K562 (cell line): ENCODE data around the gene TSPAN14. TPM values are rescaled to one million over a fixed set of nuclear protein-coding genes. Genes with fewer than 3 reads are reported as not detected.
A peak's percentile ranks its signal among the peaks of the same experiment; 100 is the strongest.

ENCODE experiments used
- ATAC-seq: fragments of 200-7000 bp; cut with Tn5 transposase; 3 replicates; pipeline ENCODE4 v1.9.1; 2020; ENCODE audit warnings: moderate library complexity
- BruUV-seq: library from RNA; stranded (reverse); fragments of 400-500 nt; replicated peaks from 2 replicates; lab custom pipeline; 2021; lab: Mats Ljungman, UMichigan
- CTCF ChIA-PET: fragments of 300-600 bp; formaldehyde crosslinking; extraction: SDS; loops from one replicate; lab custom pipeline; 2021; ENCODE audit warnings: low intra/inter-chr PET ratio; lab: Yijun Ruan, JAX
- POLR2A ChIA-PET: fragments of 300-600, 350-650 bp; sonication (Branson Sonifier 250); formaldehyde crosslinking; extraction: SDS; loops from one replicate; lab custom pipeline; 2021; ENCODE audit warnings: antibody characterized with exemption, inconsistent platforms; lab: Yijun Ruan, JAX
- DNase-seq, 4 experiments: peaks; one replicate each; pipeline versions ENCODE4 v3.0.0 to v3.0.0-alpha.2; 2011 to 2018; ENCODE audit warnings: low spot score in 3 of 4, mixed read lengths in 3 of 4; ENCODE audit errors: extremely low read depth in 1 of 4
- FAIRE-seq: peaks from 2 replicates; lab custom pipeline; 2011; peaks lifted over from hg19 to GRCh38; lab: Jason Lieb, UNC
- H2AFZ ChIP-seq: 2 replicates; pipeline ENCODE4 v1.6.0; 2011; ENCODE audit warnings: low read depth, low read length, control low read depth, inconsistent platforms
- H3K27ac ChIP-seq: fragments of 200-600 bp; 3 replicates; pipeline ENCODE4 v1.8.0; 2011; ENCODE audit warnings: low read depth, mild to moderate bottlenecking, control low read depth, inconsistent platforms, low read length, moderate library complexity, mixed read lengths; ENCODE audit errors: extremely low read depth
- H3K27me3 ChIP-seq, 2 experiments: fragments of 300-600 bp in 1 of 2; 2 replicates in 1 of 2; 3 replicates in 1 of 2; pipeline versions ENCODE4 v1.6.0 to v1.8.0; 2011; ENCODE audit warnings: inconsistent platforms in 2 of 2, low read length in 2 of 2, mild to moderate bottlenecking in 1 of 2, mixed read lengths in 1 of 2, moderate library complexity in 1 of 2; ENCODE audit not compliant: control insufficient read depth in 2 of 2, insufficient read depth in 2 of 2
- H3K36me3 ChIP-seq: fragments of 300-600 bp; 3 replicates; pipeline ENCODE4 v1.8.0; 2011; ENCODE audit warnings: mild to moderate bottlenecking, low read length, inconsistent platforms; ENCODE audit not compliant: control insufficient read depth, insufficient read depth
- H3K4me1 ChIP-seq, 2 experiments: fragments of 200-600 bp in 1 of 2; replicated peaks in 1 of 2; 2 replicates in 1 of 2; 3 replicates in 1 of 2; pipeline versions ENCODE4 v1.5.1 to v1.8.0; 2011; ENCODE audit warnings: inconsistent platforms in 2 of 2, low read length in 2 of 2, mild to moderate bottlenecking in 1 of 2, mixed read lengths in 1 of 2, moderate library complexity in 1 of 2; ENCODE audit not compliant: control insufficient read depth in 2 of 2, insufficient read depth in 2 of 2
- H3K4me2 ChIP-seq: 2 replicates; pipeline ENCODE4 v1.6.1; 2011; ENCODE audit warnings: low read length, control low read depth, inconsistent platforms, mixed read lengths; ENCODE audit not compliant: insufficient read depth
- H3K4me3 ChIP-seq: fragments of 200-600 bp; sonication (generic), shearing (Covaris generic); 2 replicates; pipeline ENCODE4 v1.5.1; 2016; ENCODE audit warnings: control low read depth, inconsistent platforms
- H3K79me2 ChIP-seq: fragments of 200-600 bp; 3 replicates; pipeline ENCODE4 v1.8.0; 2011; ENCODE audit warnings: low read length, inconsistent platforms; ENCODE audit not compliant: control insufficient read depth, insufficient read depth
- H3K9ac ChIP-seq, 2 experiments: 2 replicates each; pipeline versions ENCODE4 v1.6.0 to v1.6.1; 2011; ENCODE audit warnings: low read depth in 2 of 2, low read length in 2 of 2, control low read depth in 1 of 2, inconsistent platforms in 1 of 2, mild to moderate bottlenecking in 1 of 2, mixed read lengths in 1 of 2; ENCODE audit not compliant: insufficient read depth in 1 of 2
- H3K9me1 ChIP-seq: one replicate; pipeline ENCODE4 v1.6.0; 2011; ENCODE audit warnings: inconsistent platforms, mild to moderate bottlenecking, low read length, moderate library complexity; ENCODE audit not compliant: control insufficient read depth, insufficient read depth
- H3K9me3 ChIP-seq: replicated peaks from 2 replicates; pipeline ENCODE4 v1.5.1; 2011; ENCODE audit warnings: low read depth, low read length, inconsistent platforms; ENCODE audit not compliant: control insufficient read depth, insufficient read depth
- H4K20me1 ChIP-seq: replicated peaks from 2 replicates; pipeline ENCODE4 v1.6.1; 2011; ENCODE audit warnings: low read length, inconsistent platforms, mixed read lengths; ENCODE audit not compliant: control insufficient read depth, insufficient read depth
- CAMTA2 ChIP-seq: fragments of 250-450 bp; sonication (Bioruptor Pico); conservative IDR thresholded peaks from 2 replicates; pipeline ENCODE4 v1.5.1; 2022
- CBFA2T3 ChIP-seq: fragments of 450-650 bp; IDR thresholded peaks from 2 replicates; pipeline ENCODE4 v1.6.1; 2017
- PRPF4 ChIP-seq: fragments of 200-400 bp; formaldehyde crosslinking; IDR thresholded peaks from one replicate; pipeline ENCODE4 v1.6.1; 2017; ENCODE audit warnings: low read length, low read depth, mild to moderate bottlenecking; ENCODE audit not compliant: insufficient read depth, poor library complexity, severe bottlenecking
- PYGO2 ChIP-seq: fragments of 450-650 bp; IDR thresholded peaks from 2 replicates; pipeline ENCODE4 v1.6.1; 2016; ENCODE audit warnings: mild to moderate bottlenecking, missing genetic modification characterization, moderate library complexity, missing compliant biosample characterization
- SIX5 ChIP-seq, 2 experiments: IDR thresholded peaks; 2 replicates each; pipeline ENCODE4 v1.6.1; 2011; ENCODE audit warnings: low read length in 2 of 2, borderline replicate concordance in 1 of 2, low read depth in 1 of 2, mild to moderate bottlenecking in 1 of 2, moderate library complexity in 1 of 2; ENCODE audit not compliant: insufficient read depth in 1 of 2
- YBX1 ChIP-seq: fragments of 450-650 bp; IDR thresholded peaks from 2 replicates; pipeline ENCODE4 v1.7.1; 2016; ENCODE audit warnings: mild to moderate bottlenecking
- WGBS: fragments of 100-300 bp; shearing (Covaris generic); methylation state at CpG from one replicate; pipeline ENCODE4 v1.1.6; 2016; ENCODE audit warnings: low coverage, mixed read lengths; ENCODE audit not compliant: insufficient coverage; ENCODE audit errors: missing lambda C conversion rate; 5-methylcytosine and 5-hydroxymethylcytosine counted together
- in situ Hi-C: fragments of 300-500 bp; cut with MboI; formaldehyde crosslinking; loops from 4 replicates; pipeline ENCODE4 v1.15.0; 2018; ENCODE audit warnings: inconsistent platforms, mixed read lengths
- intact Hi-C: fragments of 100-400 bp; cut with micrococcal nuclease; formaldehyde crosslinking; loops from 2 replicates; pipeline ENCODE4 v1.14.2; 2022
- polyA plus RNA-seq, 8 experiments: library from polyadenylated mRNA; depleted of rRNA in 4 of 8; stranded (reverse) in 5 of 8; unstranded in 3 of 8; fragments of >200 nt; fragmentation: Nextera tagmentation in 2 of 8; fragmentation: Illumina TruSeq in 1 of 8; extraction: Ambion mirVana in 2 of 8; extraction: Trizol in 1 of 8; gene quantifications; 2 replicates each; pipeline versions ENCODE4 v1.2.1 to v1.2.3, GENCODE V29; 2011 to 2014; ENCODE audit warnings: inconsistent platforms in 1 of 8, missing spikeins in 1 of 8
- total RNA-seq, 7 experiments: library from RNA; depleted of rRNA in 6 of 7; stranded (reverse); fragments of >200 nt in 6 of 7; fragmentation: Illumina TruSeq in 2 of 7; extraction: Trizol in 2 of 7; gene quantifications; 2 replicates each; pipeline versions ENCODE4 v1.2.1 to v1.2.3, GENCODE V29; 2011 to 2021; ENCODE audit warnings: low replicate concordance in 1 of 7

The TSPAN14 gene
- total and polyA plus RNA-seq, 9 of the 15 experiments (the other 6 are each of a cell fraction or from before 2014, with no cell fraction given), result 5.8 to 92.9 (median 23.3) TPM

- Histone ChIP-seq H3K27me3 (no peaks in the 10 kb centered on the region), H3K4me1 (peaks cover 13 to 20% of the 10 kb centered on the region in 2 experiments; a peak in 4 of 5 replicates), H3K27ac (no peak overlapping the region), H4K20me1 (0 out of 2 replicates have a peak, but pooled peaks cover 7% of the 10 kb centered on the region), H3K9me3 (no peaks in the 10 kb centered on the region), H2AFZ (no peak overlapping the region), H3K9ac (peak overlapping the region in 1 of 2 experiments; percentile 6; a peak in 1 of 4 replicates), H3K36me3 (peaks cover 68% of the 10 kb centered on the region), H3K9me1 (no peaks in the 10 kb centered on the region), H3K4me3 (no peak overlapping the region), H3K79me2 (peaks cover 94% of the 10 kb centered on the region), H3K4me2 (no peak overlapping the region)
- in situ Hi-C loops (no loop called here), intact Hi-C loops (no loop called here)
- TF ChIP-seq YBX1 (no peak), PRPF4 (no peak), CAMTA2 (no peak), CBFA2T3 (peak; percentile 16; the same call in 1 of the 2 replicates), PYGO2 (tag) (no peak), SIX5 (IDR thresholded peaks at IDR 0.05; ENCODE audit: borderline replicate concordance in 1 of 2, insufficient read depth in 1 of 2, low read depth in 1 of 2, low read length in 2 of 2) (no peak)
- ATAC-seq, result peak; percentile 14
- 70% methylated on average over 8 of the region's 8 CpGs for WGBS
- CTCF ChIA-PET, result no interaction called here
- BruUV-seq, result no TSS peak
- POLR2A ChIA-PET, result interaction anchor here (0.9 to 1.8 kb wide), 5 partner anchors 10 to 50 kb away, joined by 3 to 5 read pairs (median 3); no protein-coding TSS in a partner anchor
- DNase-seq, result no peak
- FAIRE-seq, result no peak
Measured at GRCh38 chr10:80473692-80474596, 19.8 kb downstream of the TSPAN14 start.
